Naive thymus-derived CD8-positive, alpha-beta T cell (primary cell): ENCODE data around the gene SPATA16. TPM values are rescaled to one million over a fixed set of nuclear protein-coding genes. Genes with fewer than 3 reads are reported as not detected.

Source experiments
- ATAC-seq, 2 donors: fragments of 150-1000 bp; cut with Tn5 transposase in 1 of 2; sonication (Bioruptor Pico), chemical (Tn5 transposase) in 1 of 2; 1 replicate in 1 of 2; 2 replicates in 1 of 2; pipeline ENCODE4 v1.10.0; 2021; ENCODE audit warnings: mild to moderate bottlenecking in 2 of 2, moderate library complexity in 2 of 2
- POLR2A ChIA-PET: fragments of 350-600 bp; sonication (Branson Sonifier 250); formaldehyde crosslinking; loops from one replicate; lab custom pipeline; 2021; ENCODE audit warnings: antibody characterized with exemption; lab: Charles Lee
- DNase-seq, 10 donors: peaks; one replicate each; pipeline versions ENCODE4 v3.0.0 to v3.0.0-alpha.2; 2020 to 2022
- H3K27ac Mint-ChIP-seq, 10 donors: one replicate each; pipeline ENCODE4 v1.8.0; 2020 to 2022; ENCODE audit warnings: mild to moderate bottlenecking in 10 of 10, mixed read lengths in 10 of 10, moderate library complexity in 4 of 10, inconsistent platforms in 1 of 10
- H3K27me3 Mint-ChIP-seq, 5 donors: one replicate each; pipeline ENCODE4 v1.8.0; 2021 to 2022; ENCODE audit warnings: mixed read lengths in 5 of 5
- H3K36me3 Mint-ChIP-seq, 3 donors: one replicate each; pipeline ENCODE4 v1.8.0; 2020 to 2022; ENCODE audit warnings: mixed read lengths in 3 of 3, mild to moderate bottlenecking in 2 of 3, inconsistent platforms in 1 of 3
- H3K4me1 Mint-ChIP-seq, 4 donors: one replicate each; pipeline ENCODE4 v1.8.0; 2021 to 2022; ENCODE audit warnings: mixed read lengths in 4 of 4
- H3K4me3 Mint-ChIP-seq, 10 donors: one replicate each; pipeline ENCODE4 v1.8.0; 2020 to 2022; ENCODE audit warnings: mild to moderate bottlenecking in 10 of 10, mixed read lengths in 10 of 10, moderate library complexity in 6 of 10, inconsistent platforms in 1 of 10
- H3K9me3 Mint-ChIP-seq, 9 donors: one replicate each; pipeline ENCODE4 v1.8.0; 2020 to 2022; ENCODE audit warnings: mixed read lengths in 9 of 9, mild to moderate bottlenecking in 3 of 9, inconsistent platforms in 1 of 9, moderate library complexity in 1 of 9
- polyA plus RNA-seq, 3 donors: library from polyadenylated mRNA; unstranded; fragments of 300-500 nt; fragmentation: Illumina TruSeq; gene quantifications; one replicate each; pipeline ENCODE4 v1.2.3, GENCODE V29; 2021
- total RNA-seq, 8 experiments: library from RNA in 2 of 8; stranded (reverse) in 2 of 8; gene quantifications; one replicate each; pipeline ENCODE4 v1.2.3 and lab custom pipeline; 2021 to 2026

SPATA16 gene
- total and polyA plus RNA-seq, 5 experiments from 2014 or later, result not detected

- peaks cover 0 to 6% (median 0%) of the 10 kb centered on the region in 9 donors for H3K9me3 Mint-ChIP-seq
- peaks cover 0 to 4% (median 0%) of the 10 kb centered on the region in 5 donors for H3K27me3 Mint-ChIP-seq
- ATAC-seq (no peak), DNase-seq (no peak)
- H3K4me3 Mint-ChIP-seq, result no peak overlapping the region
- no peaks in the 10 kb centered on the region for H3K4me1 Mint-ChIP-seq
- POLR2A ChIA-PET, result no interaction called here
- H3K27ac Mint-ChIP-seq, result no peak overlapping the region
- no peaks in the 10 kb centered on the region for H3K36me3 Mint-ChIP-seq
Measured at GRCh38 chr3:173013219-173013832, 127.7 kb downstream of the SPATA16 start.

GRCh38 chr3:173009410-173009809 lies 131.6 kb downstream of the SPATA16 start:
- POLR2A ChIA-PET, result no interaction called here
- H3K27ac Mint-ChIP-seq, result no peak overlapping the region
- H3K9me3 Mint-ChIP-seq, result peaks cover 0 to 6% (median 0%) of the 10 kb centered on the region in 9 donors
- no peak overlapping the region for H3K4me3 Mint-ChIP-seq
- H3K36me3 Mint-ChIP-seq, result no peaks in the 10 kb centered on the region
- H3K27me3 Mint-ChIP-seq, result peaks cover 0 to 5% (median 0%) of the 10 kb centered on the region in 5 donors
- DNase-seq (no peak), ATAC-seq (no peak)
- no peaks in the 10 kb centered on the region for H3K4me1 Mint-ChIP-seq

- no peaks in the 10 kb centered on the region for H3K4me1 Mint-ChIP-seq
- H3K36me3 Mint-ChIP-seq, result no peaks in the 10 kb centered on the region
- peaks cover 0 to 8% (median 0%) of the 10 kb centered on the region in 5 donors for H3K27me3 Mint-ChIP-seq
- ATAC-seq (no peak), DNase-seq (no peak)
- H3K27ac Mint-ChIP-seq, result no peak overlapping the region
- H3K9me3 Mint-ChIP-seq, result peaks cover 0 to 6% (median 0%) of the 10 kb centered on the region in 9 donors
- POLR2A ChIA-PET, result no interaction called here
- no peak overlapping the region for H3K4me3 Mint-ChIP-seq
Measured at GRCh38 chr3:173008978-173009377, 132.1 kb downstream of the SPATA16 start.

- Mint-ChIP-seq H3K4me3 (no peak overlapping the region), H3K36me3 (no peaks in the 10 kb centered on the region), H3K4me1 (no peaks in the 10 kb centered on the region), H3K27ac (no peak overlapping the region), H3K9me3 (peaks cover 0 to 6% (median 0%) of the 10 kb centered on the region in 9 donors), H3K27me3 (peaks cover 0 to 8% (median 1%) of the 10 kb centered on the region in 5 donors)
- POLR2A ChIA-PET, result no interaction called here
- ATAC-seq, result no peak
- DNase-seq, result no peak
Measured at GRCh38 chr3:173007079-173007723, 133.8 kb downstream of the SPATA16 start.

GRCh38 chr3:173006006-173006405 lies 135.0 kb downstream of the SPATA16 start:
- DNase-seq (no peak), ATAC-seq (no peak)
- peaks cover 0 to 3% (median 0%) of the 10 kb centered on the region in 9 donors for H3K9me3 Mint-ChIP-seq
- no peaks in the 10 kb centered on the region for H3K4me1 Mint-ChIP-seq
- H3K27ac Mint-ChIP-seq, result no peak overlapping the region
- POLR2A ChIA-PET, result no interaction called here
- peaks cover 0 to 8% (median 1%) of the 10 kb centered on the region in 5 donors for H3K27me3 Mint-ChIP-seq
- H3K4me3 Mint-ChIP-seq, result no peak overlapping the region
- no peaks in the 10 kb centered on the region for H3K36me3 Mint-ChIP-seq

- ATAC-seq (no peak), DNase-seq (no peak)
- no peaks in the 10 kb centered on the region for H3K36me3 Mint-ChIP-seq
- H3K9me3 Mint-ChIP-seq, result peaks cover 0 to 13% (median 0%) of the 10 kb centered on the region in 9 donors
- H3K4me1 Mint-ChIP-seq, result no peaks in the 10 kb centered on the region
- H3K27me3 Mint-ChIP-seq, result peaks cover 0 to 8% (median 1%) of the 10 kb centered on the region in 5 donors
- no peak overlapping the region for H3K27ac Mint-ChIP-seq
- POLR2A ChIA-PET, result no interaction called here
- H3K4me3 Mint-ChIP-seq, result no peak overlapping the region
Measured at GRCh38 chr3:173004681-173005080, 136.4 kb downstream of the SPATA16 start.

GRCh38 chr3:173003956-173004355 lies 137.1 kb downstream of the SPATA16 start:
- no peaks in the 10 kb centered on the region for H3K36me3 Mint-ChIP-seq
- ATAC-seq, result no peak
- H3K27ac Mint-ChIP-seq, result no peak overlapping the region
- POLR2A ChIA-PET, result no interaction called here
- peaks cover 0 to 8% (median 1%) of the 10 kb centered on the region in 5 donors for H3K27me3 Mint-ChIP-seq
- no peak overlapping the region for H3K4me3 Mint-ChIP-seq
- no peaks in the 10 kb centered on the region for H3K4me1 Mint-ChIP-seq
- H3K9me3 Mint-ChIP-seq, result peaks cover 0 to 13% (median 0%) of the 10 kb centered on the region in 9 donors
- no peak for DNase-seq

- no peak for ATAC-seq
- Mint-ChIP-seq H3K4me1 (no peaks in the 10 kb centered on the region), H3K27ac (no peak overlapping the region), H3K9me3 (peaks cover 0 to 13% (median 0%) of the 10 kb centered on the region in 9 donors), H3K27me3 (peaks cover 0 to 8% (median 1%) of the 10 kb centered on the region in 5 donors), H3K4me3 (no peak overlapping the region), H3K36me3 (no peaks in the 10 kb centered on the region)
- DNase-seq, result no peak
- POLR2A ChIA-PET, result no interaction called here
Measured at GRCh38 chr3:173003471-173003870, 137.6 kb downstream of the SPATA16 start.

GRCh38 chr3:173001622-173002021 lies 139.4 kb downstream of the SPATA16 start:
- no peaks in the 10 kb centered on the region for H3K4me1 Mint-ChIP-seq
- peaks cover 0 to 8% (median 1%) of the 10 kb centered on the region in 5 donors for H3K27me3 Mint-ChIP-seq
- H3K9me3 Mint-ChIP-seq, result peaks cover 0 to 13% (median 2%) of the 10 kb centered on the region in 9 donors
- ATAC-seq (no peak), DNase-seq (no peak)
- H3K4me3 Mint-ChIP-seq, result no peak overlapping the region
- no peak overlapping the region for H3K27ac Mint-ChIP-seq
- POLR2A ChIA-PET, result no interaction called here
- no peaks in the 10 kb centered on the region for H3K36me3 Mint-ChIP-seq

- H3K27ac Mint-ChIP-seq, result no peak overlapping the region
- H3K4me1 Mint-ChIP-seq, result no peaks in the 10 kb centered on the region
- H3K9me3 Mint-ChIP-seq, result peaks cover 0 to 13% (median 3%) of the 10 kb centered on the region in 9 donors
- POLR2A ChIA-PET, result no interaction called here
- no peak overlapping the region for H3K4me3 Mint-ChIP-seq
- DNase-seq, result no peak
- no peaks in the 10 kb centered on the region for H3K36me3 Mint-ChIP-seq
- peaks cover 0 to 8% (median 1%) of the 10 kb centered on the region in 5 donors for H3K27me3 Mint-ChIP-seq
- no peak for ATAC-seq
Measured at GRCh38 chr3:173000553-173000952, 140.5 kb downstream of the SPATA16 start.

- POLR2A ChIA-PET, result no interaction called here
- Mint-ChIP-seq H3K4me1 (no peaks in the 10 kb centered on the region), H3K9me3 (peaks cover 0 to 3% (median 0%) of the 10 kb centered on the region in 9 donors), H3K27me3 (no peaks in the 10 kb centered on the region), H3K27ac (no peak overlapping the region), H3K36me3 (no peaks in the 10 kb centered on the region), H3K4me3 (no peak overlapping the region)
- DNase-seq, result no peak
- ATAC-seq, result no peak
Measured at GRCh38 chr3:172993412-172993811, 147.6 kb downstream of the SPATA16 start.

- DNase-seq (no peak), ATAC-seq (no peak)
- H3K27ac Mint-ChIP-seq, result no peak overlapping the region
- H3K9me3 Mint-ChIP-seq, result peaks cover 0 to 1% (median 0%) of the 10 kb centered on the region in 9 donors
- H3K27me3 Mint-ChIP-seq, result peaks cover 0 to 6% (median 0%) of the 10 kb centered on the region in 5 donors
- POLR2A ChIA-PET, result no interaction called here
- no peaks in the 10 kb centered on the region for H3K36me3 Mint-ChIP-seq
- no peaks in the 10 kb centered on the region for H3K4me1 Mint-ChIP-seq
- H3K4me3 Mint-ChIP-seq, result no peak overlapping the region
Measured at GRCh38 chr3:172991424-172991996, 149.5 kb downstream of the SPATA16 start.

- POLR2A ChIA-PET, result no interaction called here
- no peaks in the 10 kb centered on the region for H3K4me1 Mint-ChIP-seq
Measured at GRCh38 chr3:172989373-172989772, 151.7 kb downstream of the SPATA16 start.

More at GRCh38 chr3:172989373-172989772, 151.7 kb downstream of the SPATA16 start:
- no peak for ATAC-seq
- no peaks in the 10 kb centered on the region for H3K36me3 Mint-ChIP-seq
- H3K4me3 Mint-ChIP-seq, result no peak overlapping the region
- H3K9me3 Mint-ChIP-seq, result peaks cover 0 to 3% (median 0%) of the 10 kb centered on the region in 9 donors
- no peak overlapping the region for H3K27ac Mint-ChIP-seq
- no peak for DNase-seq
- peaks cover 0 to 7% (median 3%) of the 10 kb centered on the region in 5 donors for H3K27me3 Mint-ChIP-seq
